Prostate gland (tissue), 2 donors: ENCODE results near the gene ATP13A2. TPM values are rescaled to one million over a fixed set of nuclear protein-coding genes. Genes with fewer than 3 reads are reported as not detected.

Experiments
- DNase-seq: peaks from one replicate; pipeline ENCODE4 v3.0.0-alpha.2; 2019; ENCODE audit warnings: low spot score
- H3K27ac ChIP-seq, 2 donors: fragments of 200-600 bp; sonication (generic); 2 replicates each; pipeline ENCODE4 v1.5.1; 2017 to 2019
- H3K27me3 ChIP-seq: fragments of 200-600 bp; sonication (generic); replicated peaks from 2 replicates; pipeline ENCODE4 v1.5.1; 2019; ENCODE audit not compliant: insufficient read depth
- H3K36me3 ChIP-seq, 2 donors: fragments of 200-600 bp; sonication (generic); 1 replicate in 1 of 2; 2 replicates in 1 of 2; pipeline versions ENCODE4 v1.5.1 to v1.8.1; 2017 to 2019
- H3K4me1 ChIP-seq: fragments of 200-600 bp; sonication (generic); replicated peaks from 2 replicates; pipeline ENCODE4 v1.5.1; 2019
- H3K4me3 ChIP-seq, 2 donors: fragments of 200-600 bp; sonication (generic); 2 replicates each; pipeline ENCODE4 v1.5.1; 2017 to 2019
- H3K9me3 ChIP-seq: fragments of 200-600 bp; sonication (generic); 2 replicates; pipeline ENCODE4 v1.5.1; 2017
- POLR2A ChIP-seq: fragments of 450-650 bp; IDR thresholded peaks from one replicate; pipeline ENCODE4 v1.6.1; 2016; ENCODE audit warnings: antibody characterized with exemption, mild to moderate bottlenecking
- POLR2AphosphoS5 ChIP-seq: sonication (generic); formaldehyde crosslinking; IDR thresholded peaks from one replicate; pipeline ENCODE4 v1.6.1; 2017; ENCODE audit warnings: antibody characterized with exemption
- WGBS: methylation state at CpG from one replicate; pipeline ENCODE4 v1.1.5; 2018; 5-methylcytosine and 5-hydroxymethylcytosine counted together
- intact Hi-C: fragments of 100-400 bp; cut with DNase I; formaldehyde crosslinking; loops from one replicate; pipeline ENCODE4 v1.14.2; 2022
- total RNA-seq, 2 donors: library from RNA; depleted of rRNA; stranded (reverse); fragments of >200 nt; gene quantifications; one replicate each; pipeline ENCODE4 v1.1.0, GENCODE V29; 2016
- TF ChIP-seq, protein P1 (sequence below), 4 experiments: fragments of 200-600 bp in 2 of 4; fragments of 450-650 bp in 2 of 4; sonication (generic) in 2 of 4; IDR thresholded peaks; 1 replicate in 3 of 4; 2 replicates in 1 of 4; pipeline ENCODE4 v1.5.1; 2016 to 2019; ENCODE audit warnings: antibody characterized with exemption in 4 of 4, mild to moderate bottlenecking in 2 of 4, moderate library complexity in 2 of 4

The ATP13A2 gene
- total RNA-seq, 2 donors from 2014 or later = 45.4 to 47.9 TPM

DNA sequence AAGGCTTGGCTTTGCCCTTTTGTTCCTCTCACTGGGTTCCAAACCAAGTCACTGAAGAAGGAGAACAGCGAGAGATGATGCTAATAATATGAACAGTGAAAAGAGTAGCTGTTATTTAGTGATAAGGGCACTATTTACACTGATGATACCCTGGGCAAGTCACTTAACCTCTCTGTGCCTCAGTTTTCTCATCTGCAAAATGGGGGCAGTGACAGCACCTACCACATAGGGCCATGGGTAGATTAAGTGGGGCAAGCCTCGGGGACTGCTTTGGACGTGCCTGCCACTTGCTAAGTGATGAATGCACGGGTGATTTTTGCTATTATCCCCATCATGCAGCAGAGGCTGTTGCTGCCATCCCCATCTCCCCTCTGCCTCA lies 9.2 kb downstream of the ATP13A2 start:
- Histone ChIP-seq H3K36me3 (peaks cover 0 to 4% of the 10 kb centered on the region in 2 donors), H3K4me1 (no peaks in the 10 kb centered on the region), H3K9me3 (no peaks in the 10 kb centered on the region), H3K27ac (no peak overlapping the region), H3K27me3 (no peaks in the 10 kb centered on the region), H3K4me3 (no peak overlapping the region)
- DNase-seq = no peak
- TF ChIP-seq POLR2AphosphoS5 (no peak), POLR2A (no peak)
- TF ChIP-seq, protein P1, sequence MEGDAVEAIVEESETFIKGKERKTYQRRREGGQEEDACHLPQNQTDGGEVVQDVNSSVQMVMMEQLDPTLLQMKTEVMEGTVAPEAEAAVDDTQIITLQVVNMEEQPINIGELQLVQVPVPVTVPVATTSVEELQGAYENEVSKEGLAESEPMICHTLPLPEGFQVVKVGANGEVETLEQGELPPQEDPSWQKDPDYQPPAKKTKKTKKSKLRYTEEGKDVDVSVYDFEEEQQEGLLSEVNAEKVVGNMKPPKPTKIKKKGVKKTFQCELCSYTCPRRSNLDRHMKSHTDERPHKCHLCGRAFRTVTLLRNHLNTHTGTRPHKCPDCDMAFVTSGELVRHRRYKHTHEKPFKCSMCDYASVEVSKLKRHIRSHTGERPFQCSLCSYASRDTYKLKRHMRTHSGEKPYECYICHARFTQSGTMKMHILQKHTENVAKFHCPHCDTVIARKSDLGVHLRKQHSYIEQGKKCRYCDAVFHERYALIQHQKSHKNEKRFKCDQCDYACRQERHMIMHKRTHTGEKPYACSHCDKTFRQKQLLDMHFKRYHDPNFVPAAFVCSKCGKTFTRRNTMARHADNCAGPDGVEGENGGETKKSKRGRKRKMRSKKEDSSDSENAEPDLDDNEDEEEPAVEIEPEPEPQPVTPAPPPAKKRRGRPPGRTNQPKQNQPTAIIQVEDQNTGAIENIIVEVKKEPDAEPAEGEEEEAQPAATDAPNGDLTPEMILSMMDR (IDR thresholded peaks at IDR 0.05) = no peak
- intact Hi-C loops = no loop called here
- WGBS = 95% methylated on average over 4 of the region's 4 CpGs

DNA sequence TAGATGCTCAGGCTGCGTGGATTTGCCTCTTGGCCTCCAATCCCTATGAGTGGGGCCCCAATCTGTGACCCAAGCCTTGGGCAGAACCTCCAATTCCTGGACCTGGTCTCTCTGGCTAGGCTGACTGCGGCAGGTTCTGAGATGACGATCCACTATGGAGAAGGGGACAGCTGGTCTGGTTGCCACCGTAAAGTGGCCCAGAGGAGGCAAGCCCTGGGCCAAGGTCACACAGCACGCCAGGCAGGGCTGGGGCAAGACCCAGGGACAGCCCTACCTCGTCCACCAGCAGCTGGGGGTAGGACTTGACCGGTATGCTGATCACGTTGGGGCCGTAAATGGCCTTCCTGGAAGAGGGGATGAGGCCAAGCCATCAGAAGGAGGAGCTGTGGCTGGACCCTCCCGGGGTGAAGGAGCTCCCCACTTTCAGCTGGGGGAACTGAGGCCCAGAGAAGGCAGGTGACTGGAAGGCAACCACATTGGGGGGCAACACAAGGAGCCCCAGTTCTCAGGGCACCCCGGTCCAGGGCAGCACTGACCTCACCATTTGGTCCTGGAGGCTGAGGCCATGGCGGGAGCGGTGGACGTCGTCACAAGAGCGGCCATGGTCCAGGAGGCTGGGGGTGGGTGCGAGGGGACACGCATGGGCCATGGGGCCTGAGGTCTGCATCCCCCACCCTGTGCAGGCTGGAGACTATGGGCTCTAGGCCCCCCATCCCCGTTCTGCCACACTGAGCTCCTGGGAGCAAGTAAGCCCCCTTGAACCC lies 9.8 kb downstream of the ATP13A2 start:
- Histone ChIP-seq H3K27me3 (no peaks in the 10 kb centered on the region), H3K4me3 (no peak overlapping the region), H3K27ac (no peak overlapping the region), H3K9me3 (no peaks in the 10 kb centered on the region), H3K36me3 (peaks cover 0 to 4% of the 10 kb centered on the region in 2 donors), H3K4me1 (no peaks in the 10 kb centered on the region)
- no peak for TF ChIP-seq POLR2A
- TF ChIP-seq, protein P1 (IDR thresholded peaks at IDR 0.05) = no peak
- TF ChIP-seq POLR2AphosphoS5 = no peak
- WGBS = 96% methylated on average over 18 of the region's 19 CpGs
- DNase-seq = no peak
- intact Hi-C loops = no loop called here

DNA sequence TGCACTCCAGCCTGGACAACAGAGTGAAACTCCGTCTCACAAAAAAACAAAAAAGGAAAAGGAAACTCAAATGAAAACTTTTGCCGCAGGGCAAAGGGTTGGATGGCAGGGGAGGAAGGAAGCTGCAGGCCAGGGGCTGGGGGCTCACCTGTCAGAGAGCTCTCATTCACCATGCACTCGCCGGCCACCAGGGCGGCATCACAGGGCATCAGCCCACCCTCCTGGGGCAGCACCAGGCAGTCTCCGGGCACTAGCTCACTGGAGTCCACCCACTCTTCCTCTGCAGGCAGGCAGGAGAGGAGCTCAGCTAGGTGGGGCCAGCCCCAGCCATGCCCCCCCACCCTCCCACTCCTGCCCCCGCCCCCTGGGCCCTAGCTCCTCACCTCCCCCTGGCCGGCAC lies 11.9 kb downstream of the ATP13A2 start:
- WGBS = 94% methylated on average over 8 of the region's 8 CpGs
- no peaks in the 10 kb centered on the region for H3K4me1 ChIP-seq
- intact Hi-C loops = no loop called here
- H3K27ac ChIP-seq = no peak overlapping the region
- H3K4me3 ChIP-seq = no peak overlapping the region
- peaks cover 0 to 4% of the 10 kb centered on the region in 2 donors for H3K36me3 ChIP-seq
- H3K27me3 ChIP-seq = no peaks in the 10 kb centered on the region
- DNase-seq = no peak
- H3K9me3 ChIP-seq = no peaks in the 10 kb centered on the region
- TF ChIP-seq POLR2AphosphoS5 (no peak), POLR2A (no peak)
- TF ChIP-seq, protein P1 (IDR thresholded peaks at IDR 0.05) = no peak

DNA sequence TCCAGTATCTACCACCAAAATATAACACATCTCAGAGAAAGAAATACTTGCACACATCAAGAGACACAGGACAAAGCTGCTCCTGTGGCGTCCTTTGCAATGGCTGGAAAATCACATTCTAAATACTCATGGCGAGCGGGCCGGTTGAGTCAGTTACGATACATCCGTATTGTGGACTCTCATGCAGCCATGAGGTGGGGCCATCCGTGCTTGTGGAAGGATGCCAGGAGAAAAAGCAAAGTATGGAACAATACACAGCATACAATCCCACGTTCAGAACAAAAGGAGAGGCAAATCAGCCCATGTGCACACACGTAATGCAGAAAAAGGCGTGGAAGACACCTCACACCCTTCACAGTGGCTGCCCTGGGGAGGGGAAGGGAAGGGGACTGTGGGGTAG lies 13.1 kb downstream of the ATP13A2 start:
- whole genome bisulfite sequencing = 53% methylated on average over 10 of the region's 10 CpGs
- no peak overlapping the region for H3K4me3 ChIP-seq
- peak; percentile 47 for DNase-seq
- H3K36me3 ChIP-seq = peaks cover 0 to 4% of the 10 kb centered on the region in 2 donors
- intact Hi-C loops = no loop called here
- peak; percentile 56 for TF ChIP-seq POLR2AphosphoS5
- no peak for TF ChIP-seq POLR2A
- TF ChIP-seq, protein P1 (IDR thresholded peaks at IDR 0.05) = no peak
- no peaks in the 10 kb centered on the region for H3K27me3 ChIP-seq
- no peak overlapping the region for H3K27ac ChIP-seq
- H3K4me1 ChIP-seq = no peaks in the 10 kb centered on the region
- H3K9me3 ChIP-seq = no peaks in the 10 kb centered on the region

DNA sequence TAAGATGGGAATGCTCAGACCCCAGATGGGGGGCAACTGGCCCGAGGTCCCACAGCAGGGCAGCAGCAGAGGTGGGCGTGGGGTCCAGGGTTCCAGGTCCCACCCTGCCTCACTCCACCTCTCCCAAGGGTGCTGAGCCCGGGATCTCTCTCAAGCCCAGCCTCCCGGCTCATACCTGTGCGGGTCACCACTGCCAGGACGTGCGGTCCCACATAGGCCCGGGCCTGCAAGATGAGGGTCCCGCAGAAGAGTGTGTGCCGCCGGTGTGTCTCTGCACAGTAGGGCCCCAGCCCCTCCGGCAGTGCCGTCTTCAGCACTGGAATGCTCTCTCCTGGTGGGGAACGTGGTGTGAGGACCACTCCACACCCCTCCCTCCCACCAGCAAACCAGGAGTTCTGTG lies 14.9 kb downstream of the ATP13A2 start:
- 98% methylated on average over 14 of the region's 14 CpGs for WGBS
- TF ChIP-seq POLR2AphosphoS5 (no peak), POLR2A (no peak)
- TF ChIP-seq, protein P1 (IDR thresholded peaks at IDR 0.05) = no peak
- Histone ChIP-seq H3K4me1 (no peaks in the 10 kb centered on the region), H3K9me3 (no peaks in the 10 kb centered on the region), H3K36me3 (no peaks in the 10 kb centered on the region), H3K4me3 (no peak overlapping the region), H3K27ac (no peak overlapping the region), H3K27me3 (no peaks in the 10 kb centered on the region)
- intact Hi-C loops = no loop called here
- no peak for DNase-seq
